Measurements from ENCODE around the gene CGB1. TPM values are rescaled to one million over a fixed set of nuclear protein-coding genes. Genes with fewer than 3 reads are reported as not detected.

Gene CGB1
- total and polyA plus RNA-seq, 9 of the 15 experiments (the other 6 are each of a cell fraction or from before 2014, with no cell fraction given) = not detected

DNA sequence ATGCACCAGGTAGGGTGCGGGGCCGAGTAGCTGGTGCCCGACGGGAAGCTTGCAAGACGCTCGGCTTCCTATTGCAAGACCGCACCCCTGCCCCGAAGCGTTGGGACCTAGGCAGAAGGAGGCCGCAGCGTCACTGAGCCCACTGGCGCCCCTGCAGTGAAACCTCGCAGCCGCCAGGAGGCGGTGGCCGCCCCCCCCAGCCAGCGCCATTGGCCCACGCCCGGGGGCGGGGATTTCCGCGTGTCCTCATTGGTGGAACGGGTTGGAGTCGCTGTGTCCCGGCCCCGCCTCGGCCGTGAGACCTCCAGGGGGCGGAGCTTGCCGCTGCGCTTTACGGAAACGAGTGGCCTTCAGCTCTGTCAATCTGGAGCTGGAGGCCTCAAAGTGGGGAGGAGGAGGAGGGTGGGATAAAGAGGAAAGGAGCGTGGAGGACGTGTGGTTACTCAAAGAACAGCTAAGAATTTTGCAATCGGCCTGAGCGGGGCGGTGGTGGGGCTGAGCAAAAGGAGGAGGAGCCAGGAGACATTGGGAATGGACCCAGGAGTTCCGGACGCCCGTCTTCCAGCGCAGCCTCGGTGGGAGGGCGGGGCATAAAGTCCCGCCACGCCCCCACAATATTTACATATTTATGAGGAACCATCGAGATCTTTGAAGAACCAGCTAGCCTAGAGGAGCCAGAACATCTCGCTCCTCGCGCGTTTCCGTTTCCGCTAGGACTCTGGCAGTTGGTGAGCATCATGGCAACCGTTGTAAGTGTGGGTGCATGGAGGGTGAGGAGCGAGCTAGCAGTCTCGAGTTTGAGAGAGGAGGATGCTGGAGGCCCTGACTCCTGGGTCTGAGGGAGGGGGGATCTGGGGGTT lies 43.3 kb downstream of the CGB1 start, which contains the start of the genes GYS1 and RUVBL2 (continued):
- TF ChIP-seq, protein P1, sequence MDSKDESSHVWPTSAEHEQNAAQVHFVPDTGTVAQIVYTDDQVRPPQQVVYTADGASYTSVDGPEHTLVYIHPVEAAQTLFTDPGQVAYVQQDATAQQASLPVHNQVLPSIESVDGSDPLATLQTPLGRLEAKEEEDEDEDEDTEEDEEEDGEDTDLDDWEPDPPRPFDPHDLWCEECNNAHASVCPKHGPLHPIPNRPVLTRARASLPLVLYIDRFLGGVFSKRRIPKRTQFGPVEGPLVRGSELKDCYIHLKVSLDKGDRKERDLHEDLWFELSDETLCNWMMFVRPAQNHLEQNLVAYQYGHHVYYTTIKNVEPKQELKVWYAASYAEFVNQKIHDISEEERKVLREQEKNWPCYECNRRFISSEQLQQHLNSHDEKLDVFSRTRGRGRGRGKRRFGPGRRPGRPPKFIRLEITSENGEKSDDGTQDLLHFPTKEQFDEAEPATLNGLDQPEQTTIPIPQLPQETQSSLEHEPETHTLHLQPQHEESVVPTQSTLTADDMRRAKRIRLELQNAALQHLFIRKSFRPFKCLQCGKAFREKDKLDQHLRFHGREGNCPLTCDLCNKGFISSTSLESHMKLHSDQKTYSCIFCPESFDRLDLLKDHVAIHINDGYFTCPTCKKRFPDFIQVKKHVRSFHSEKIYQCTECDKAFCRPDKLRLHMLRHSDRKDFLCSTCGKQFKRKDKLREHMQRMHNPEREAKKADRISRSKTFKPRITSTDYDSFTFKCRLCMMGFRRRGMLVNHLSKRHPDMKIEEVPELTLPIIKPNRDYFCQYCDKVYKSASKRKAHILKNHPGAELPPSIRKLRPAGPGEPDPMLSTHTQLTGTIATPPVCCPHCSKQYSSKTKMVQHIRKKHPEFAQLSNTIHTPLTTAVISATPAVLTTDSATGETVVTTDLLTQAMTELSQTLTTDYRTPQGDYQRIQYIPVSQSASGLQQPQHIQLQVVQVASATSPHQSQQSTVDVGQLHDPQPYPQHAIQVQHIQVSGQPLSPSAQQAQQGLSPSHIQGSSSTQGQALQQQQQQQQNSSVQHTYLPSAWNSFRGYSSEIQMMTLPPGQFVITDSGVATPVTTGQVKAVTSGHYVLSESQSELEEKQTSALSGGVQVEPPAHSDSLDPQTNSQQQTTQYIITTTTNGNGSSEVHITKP (IDR thresholded peaks at IDR 0.05; ENCODE audit: partially characterized antibody) = peak; percentile 97
- TF ChIP-seq MCM3 (IDR thresholded peaks at IDR 0.05) = no peak
- TF ChIP-seq HEY1 (CRISPR knock-in tag; IDR thresholded peaks at IDR 0.05; ENCODE audit: borderline replicate concordance) = no peak
- TF ChIP-seq, protein P2, sequence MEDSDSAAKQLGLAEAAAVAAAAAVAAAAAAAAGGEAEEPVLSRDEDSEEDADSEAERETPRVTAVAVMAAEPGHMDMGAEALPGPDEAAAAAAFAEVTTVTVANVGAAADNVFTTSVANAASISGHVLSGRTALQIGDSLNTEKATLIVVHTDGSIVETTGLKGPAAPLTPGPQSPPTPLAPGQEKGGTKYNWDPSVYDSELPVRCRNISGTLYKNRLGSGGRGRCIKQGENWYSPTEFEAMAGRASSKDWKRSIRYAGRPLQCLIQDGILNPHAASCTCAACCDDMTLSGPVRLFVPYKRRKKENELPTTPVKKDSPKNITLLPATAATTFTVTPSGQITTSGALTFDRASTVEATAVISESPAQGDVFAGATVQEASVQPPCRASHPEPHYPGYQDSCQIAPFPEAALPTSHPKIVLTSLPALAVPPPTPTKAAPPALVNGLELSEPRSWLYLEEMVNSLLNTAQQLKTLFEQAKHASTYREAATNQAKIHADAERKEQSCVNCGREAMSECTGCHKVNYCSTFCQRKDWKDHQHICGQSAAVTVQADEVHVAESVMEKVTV (CRISPR knock-in tag; IDR thresholded peaks at IDR 0.05) = no peak
- TF ChIP-seq KDM5B (IDR thresholded peaks at IDR 0.05; ENCODE audit: insufficient replicate concordance, low read depth, low read length) = peak; percentile 78
- TF ChIP-seq, protein P3, sequence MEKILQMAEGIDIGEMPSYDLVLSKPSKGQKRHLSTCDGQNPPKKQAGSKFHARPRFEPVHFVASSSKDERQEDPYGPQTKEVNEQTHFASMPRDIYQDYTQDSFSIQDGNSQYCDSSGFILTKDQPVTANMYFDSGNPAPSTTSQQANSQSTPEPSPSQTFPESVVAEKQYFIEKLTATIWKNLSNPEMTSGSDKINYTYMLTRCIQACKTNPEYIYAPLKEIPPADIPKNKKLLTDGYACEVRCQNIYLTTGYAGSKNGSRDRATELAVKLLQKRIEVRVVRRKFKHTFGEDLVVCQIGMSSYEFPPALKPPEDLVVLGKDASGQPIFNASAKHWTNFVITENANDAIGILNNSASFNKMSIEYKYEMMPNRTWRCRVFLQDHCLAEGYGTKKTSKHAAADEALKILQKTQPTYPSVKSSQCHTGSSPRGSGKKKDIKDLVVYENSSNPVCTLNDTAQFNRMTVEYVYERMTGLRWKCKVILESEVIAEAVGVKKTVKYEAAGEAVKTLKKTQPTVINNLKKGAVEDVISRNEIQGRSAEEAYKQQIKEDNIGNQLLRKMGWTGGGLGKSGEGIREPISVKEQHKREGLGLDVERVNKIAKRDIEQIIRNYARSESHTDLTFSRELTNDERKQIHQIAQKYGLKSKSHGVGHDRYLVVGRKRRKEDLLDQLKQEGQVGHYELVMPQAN (IDR thresholded peaks at IDR 0.05; ENCODE audit: borderline replicate concordance) = peak; percentile 93
- TF ChIP-seq, protein P4, sequence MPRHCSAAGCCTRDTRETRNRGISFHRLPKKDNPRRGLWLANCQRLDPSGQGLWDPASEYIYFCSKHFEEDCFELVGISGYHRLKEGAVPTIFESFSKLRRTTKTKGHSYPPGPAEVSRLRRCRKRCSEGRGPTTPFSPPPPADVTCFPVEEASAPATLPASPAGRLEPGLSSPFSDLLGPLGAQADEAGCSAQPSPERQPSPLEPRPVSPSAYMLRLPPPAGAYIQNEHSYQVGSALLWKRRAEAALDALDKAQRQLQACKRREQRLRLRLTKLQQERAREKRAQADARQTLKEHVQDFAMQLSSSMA (CRISPR knock-in tag; IDR thresholded peaks at IDR 0.05) = no peak
- TF ChIP-seq MTA2 (IDR thresholded peaks at IDR 0.05; ENCODE audit: low read depth) = peak; percentile 72; the same call in 1 of the 2 replicates
- TF ChIP-seq, protein P5, sequence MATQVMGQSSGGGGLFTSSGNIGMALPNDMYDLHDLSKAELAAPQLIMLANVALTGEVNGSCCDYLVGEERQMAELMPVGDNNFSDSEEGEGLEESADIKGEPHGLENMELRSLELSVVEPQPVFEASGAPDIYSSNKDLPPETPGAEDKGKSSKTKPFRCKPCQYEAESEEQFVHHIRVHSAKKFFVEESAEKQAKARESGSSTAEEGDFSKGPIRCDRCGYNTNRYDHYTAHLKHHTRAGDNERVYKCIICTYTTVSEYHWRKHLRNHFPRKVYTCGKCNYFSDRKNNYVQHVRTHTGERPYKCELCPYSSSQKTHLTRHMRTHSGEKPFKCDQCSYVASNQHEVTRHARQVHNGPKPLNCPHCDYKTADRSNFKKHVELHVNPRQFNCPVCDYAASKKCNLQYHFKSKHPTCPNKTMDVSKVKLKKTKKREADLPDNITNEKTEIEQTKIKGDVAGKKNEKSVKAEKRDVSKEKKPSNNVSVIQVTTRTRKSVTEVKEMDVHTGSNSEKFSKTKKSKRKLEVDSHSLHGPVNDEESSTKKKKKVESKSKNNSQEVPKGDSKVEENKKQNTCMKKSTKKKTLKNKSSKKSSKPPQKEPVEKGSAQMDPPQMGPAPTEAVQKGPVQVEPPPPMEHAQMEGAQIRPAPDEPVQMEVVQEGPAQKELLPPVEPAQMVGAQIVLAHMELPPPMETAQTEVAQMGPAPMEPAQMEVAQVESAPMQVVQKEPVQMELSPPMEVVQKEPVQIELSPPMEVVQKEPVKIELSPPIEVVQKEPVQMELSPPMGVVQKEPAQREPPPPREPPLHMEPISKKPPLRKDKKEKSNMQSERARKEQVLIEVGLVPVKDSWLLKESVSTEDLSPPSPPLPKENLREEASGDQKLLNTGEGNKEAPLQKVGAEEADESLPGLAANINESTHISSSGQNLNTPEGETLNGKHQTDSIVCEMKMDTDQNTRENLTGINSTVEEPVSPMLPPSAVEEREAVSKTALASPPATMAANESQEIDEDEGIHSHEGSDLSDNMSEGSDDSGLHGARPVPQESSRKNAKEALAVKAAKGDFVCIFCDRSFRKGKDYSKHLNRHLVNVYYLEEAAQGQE (IDR thresholded peaks at IDR 0.05; ENCODE audit: borderline replicate concordance) = peak; percentile 44; the same call in 1 of the 2 replicates
- TF ChIP-seq, protein P5 (CRISPR knock-in tag; IDR thresholded peaks at IDR 0.05; ENCODE audit: low read depth) = no peak

Measured in K562 (cell line).